NCI-H187 treated with DMSO at 0.1 percent for 48 hours (cell line): ENCODE data around the gene SMIM12.

Source experiments
- DNase-seq: peaks from one replicate; lab custom pipeline; 2025; lab: John Stamatoyannopoulos, UW

The SMIM12 gene, protein sequence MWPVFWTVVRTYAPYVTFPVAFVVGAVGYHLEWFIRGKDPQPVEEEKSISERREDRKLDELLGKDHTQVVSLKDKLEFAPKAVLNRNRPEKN

DNA sequence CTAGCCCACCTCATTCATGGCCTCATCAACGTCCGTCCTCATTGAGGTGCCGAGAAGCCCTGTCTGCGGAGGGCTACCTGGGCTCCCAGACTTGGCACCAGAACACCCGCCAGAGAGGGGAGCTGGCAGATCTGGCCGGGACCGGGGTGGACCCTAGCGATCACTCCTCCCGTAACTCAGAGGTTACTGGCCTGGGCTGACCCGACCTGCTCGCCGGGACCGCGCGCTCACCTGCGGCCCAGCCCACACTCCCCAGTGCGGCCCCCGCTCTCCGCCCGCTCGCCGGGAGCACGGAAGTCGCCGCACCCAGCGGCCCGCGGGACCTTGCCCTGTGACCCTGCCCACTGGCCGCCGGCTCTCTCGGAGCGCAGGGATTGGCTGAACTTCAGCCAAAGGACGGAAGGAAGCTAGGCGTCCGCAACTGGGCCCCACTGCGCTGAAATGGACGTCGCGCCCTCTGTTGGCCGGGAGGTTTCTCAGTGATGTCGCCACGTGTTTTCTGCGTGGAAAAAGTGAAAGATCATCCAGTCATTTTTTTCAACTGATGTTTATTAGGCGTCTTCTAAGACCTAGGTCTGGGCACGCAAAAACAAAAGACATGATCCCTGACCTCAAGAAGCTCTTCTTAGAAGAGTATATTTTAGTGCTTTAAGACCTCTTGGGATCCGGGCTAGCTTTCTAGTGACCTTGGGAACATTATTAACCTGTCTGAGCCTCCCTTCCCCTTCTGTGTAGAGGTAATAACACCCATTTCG, at the start of gene SMIM12:
Gene SMIM12 (minus strand): TSS at position 304 of the 755 bp plus-strand sequence. CDS start 3,772 bp downstream, outside the sequence.
- DNase-seq: peak; percentile 39

DNA sequence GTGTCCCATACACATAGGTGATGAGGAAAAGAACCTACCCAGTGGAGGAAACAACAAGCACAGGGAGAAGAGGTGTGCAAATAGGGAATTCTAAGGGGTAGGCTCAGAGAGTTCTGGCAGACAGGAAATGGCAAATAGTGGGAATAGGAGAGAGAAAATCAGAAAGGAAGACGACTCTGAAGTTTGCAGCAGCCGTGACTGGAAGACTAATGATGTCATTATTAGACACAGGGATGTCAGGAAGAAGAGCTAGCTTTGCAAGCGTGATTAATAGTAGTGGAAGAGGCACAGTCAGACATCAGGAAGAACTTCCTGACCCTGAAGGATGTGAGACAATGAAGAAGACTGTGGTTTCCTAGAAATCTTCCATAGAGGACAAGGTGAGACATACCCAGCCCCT, 48.8 kb upstream of the SMIM12 start:
- DNase-seq: no peak

DNA sequence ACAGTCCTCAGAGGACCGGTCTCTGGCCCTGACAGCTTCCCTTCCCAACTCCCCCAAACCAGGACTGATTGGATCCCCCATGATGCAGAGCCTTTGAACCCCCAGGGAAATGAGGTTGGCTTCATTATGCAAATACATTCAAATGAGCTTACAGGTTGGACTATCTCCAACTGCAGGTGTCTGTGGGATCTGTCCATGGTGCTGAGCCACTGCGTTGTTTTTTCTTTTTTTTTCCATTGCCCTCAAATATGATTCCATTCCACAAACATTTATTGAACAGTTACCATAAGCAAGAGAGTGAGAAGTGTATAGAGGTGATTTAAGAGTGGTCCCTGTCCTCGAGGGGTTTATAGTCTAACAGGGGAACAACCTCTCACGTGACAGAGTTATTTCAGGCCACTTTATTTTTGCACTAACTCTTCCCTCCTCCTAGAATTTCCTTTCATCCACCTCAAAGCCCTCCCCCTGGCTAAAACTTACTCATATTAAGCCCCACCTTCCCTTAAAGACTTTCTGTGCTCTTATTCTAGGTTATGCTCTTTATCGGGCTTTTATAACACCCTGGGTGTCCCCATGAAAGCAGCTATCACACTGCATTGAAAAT, 48.0 kb upstream of the SMIM12 start:
- DNase-seq: no peak

DNA sequence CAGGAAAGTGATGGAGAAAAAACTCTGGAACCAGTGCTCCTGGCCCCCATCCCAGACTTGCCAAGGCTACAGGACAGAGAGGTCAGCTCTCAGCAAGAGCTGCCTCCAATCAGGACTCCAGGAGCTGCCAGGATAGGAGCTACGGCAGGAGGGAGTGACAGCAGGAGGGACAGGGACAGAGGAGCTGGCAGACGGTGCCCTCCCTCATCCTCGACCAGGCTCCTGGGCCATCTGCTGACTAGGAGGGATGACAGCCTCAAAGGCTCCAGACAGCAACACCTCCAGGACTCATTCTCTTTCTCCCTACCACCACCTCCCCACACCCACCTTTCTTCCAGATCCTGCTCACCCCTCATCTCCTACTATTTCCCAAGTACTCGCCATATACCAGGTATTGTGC, 47.2 kb upstream of the SMIM12 start:
- DNase-seq: no peak

DNA sequence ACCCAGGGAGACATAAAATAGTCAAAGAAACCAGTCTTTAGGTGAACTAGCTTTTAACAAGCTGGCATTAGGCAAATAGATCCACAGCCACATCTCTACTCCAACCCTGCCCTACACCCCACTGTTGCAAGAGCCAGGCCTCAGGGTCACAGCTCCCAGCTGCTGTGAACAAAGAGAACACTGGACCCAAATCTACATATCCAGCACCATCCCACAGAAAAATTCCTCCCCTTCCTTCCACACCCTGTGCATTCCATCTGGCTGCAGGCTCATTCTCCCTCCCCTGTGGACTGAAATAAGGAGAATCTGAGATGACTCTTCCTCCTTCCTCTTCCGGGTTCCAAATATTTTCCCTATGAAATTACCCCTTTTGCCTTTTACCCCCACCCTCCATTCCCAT, 46.7 kb upstream of the SMIM12 start:
- no peak for DNase-seq

DNA sequence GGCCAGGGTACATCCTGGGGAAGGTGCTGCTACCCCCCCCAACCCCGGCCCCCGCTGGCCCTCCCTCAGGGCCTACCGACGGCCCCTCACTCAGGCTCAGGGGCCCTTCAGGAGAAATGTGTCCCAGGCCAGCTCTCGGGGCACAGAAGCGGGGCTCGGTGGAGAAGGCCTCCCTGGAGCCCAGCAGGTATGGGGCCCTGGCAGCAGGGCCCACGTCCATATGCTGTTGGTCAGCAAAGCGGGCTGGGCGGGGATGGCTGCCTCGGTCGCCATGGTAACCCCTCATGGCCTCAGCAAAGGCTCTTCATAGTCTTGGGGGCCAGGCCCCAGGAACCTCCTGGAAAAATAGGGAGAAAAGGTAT, 45.5 kb upstream of the SMIM12 start:
- no peak for DNase-seq

DNA sequence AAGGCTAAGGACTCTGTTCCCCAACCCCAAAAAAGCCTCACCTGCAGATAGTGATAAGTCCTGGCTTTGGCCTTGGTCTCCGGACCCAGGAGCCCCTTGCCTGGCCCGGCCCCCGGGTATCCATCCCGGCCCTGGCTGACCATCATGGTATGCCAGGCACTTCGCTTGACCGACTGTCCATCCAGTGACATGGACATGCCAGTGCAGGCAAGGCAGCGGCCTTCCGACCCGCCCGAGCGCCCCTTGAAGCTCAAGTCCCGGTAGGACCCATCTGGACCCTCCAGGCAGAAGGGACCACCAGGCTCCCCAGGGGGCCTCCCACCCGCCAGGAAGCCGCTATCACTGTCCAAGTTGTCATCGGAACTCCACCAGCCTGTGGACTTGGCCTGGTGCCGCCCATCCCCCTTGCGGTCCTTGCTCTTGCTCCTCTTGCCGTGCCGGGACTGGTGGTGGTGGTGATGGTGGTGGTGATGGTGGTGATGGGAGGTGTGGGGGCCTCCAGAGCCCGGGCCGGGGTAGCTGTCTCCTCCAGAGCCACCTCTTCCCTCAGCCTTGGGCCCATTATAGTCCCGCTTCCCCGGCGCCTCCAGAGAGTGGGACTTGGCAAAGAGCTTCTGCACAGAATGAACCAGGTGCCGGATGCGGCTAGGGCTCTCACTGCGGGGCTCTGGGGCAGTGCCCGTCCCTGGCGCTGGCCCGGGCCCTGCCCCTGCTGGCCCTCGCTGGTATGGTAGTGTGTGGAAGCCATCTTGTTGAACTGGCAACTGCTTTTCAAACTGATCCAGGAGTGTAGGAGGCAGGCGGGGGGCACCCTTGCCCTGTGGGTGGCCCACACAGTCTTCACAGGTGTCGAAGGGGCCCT, 44.9 kb upstream of the SMIM12 start:
- no peak for DNase-seq

DNA sequence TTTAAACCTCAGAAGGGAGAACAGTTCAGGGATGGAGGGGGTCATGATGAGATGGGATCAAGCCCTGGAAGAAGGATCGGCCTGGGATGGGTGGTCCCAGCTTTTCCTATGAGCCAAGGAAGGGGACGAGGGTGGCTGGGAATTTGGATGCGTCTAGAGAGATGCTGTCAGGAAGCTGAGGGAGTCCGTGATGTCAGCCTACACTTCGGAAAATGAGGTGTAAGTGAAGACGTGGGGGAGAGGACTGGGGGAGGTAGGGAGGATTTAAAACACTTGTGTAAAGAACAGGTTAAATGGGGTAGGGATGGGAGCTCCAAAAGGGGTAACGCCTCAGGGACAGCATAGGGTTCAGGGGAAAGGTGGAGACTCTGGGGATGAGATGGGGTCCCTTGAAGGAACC, 42.4 kb upstream of the SMIM12 start:
- no peak for DNase-seq

DNA sequence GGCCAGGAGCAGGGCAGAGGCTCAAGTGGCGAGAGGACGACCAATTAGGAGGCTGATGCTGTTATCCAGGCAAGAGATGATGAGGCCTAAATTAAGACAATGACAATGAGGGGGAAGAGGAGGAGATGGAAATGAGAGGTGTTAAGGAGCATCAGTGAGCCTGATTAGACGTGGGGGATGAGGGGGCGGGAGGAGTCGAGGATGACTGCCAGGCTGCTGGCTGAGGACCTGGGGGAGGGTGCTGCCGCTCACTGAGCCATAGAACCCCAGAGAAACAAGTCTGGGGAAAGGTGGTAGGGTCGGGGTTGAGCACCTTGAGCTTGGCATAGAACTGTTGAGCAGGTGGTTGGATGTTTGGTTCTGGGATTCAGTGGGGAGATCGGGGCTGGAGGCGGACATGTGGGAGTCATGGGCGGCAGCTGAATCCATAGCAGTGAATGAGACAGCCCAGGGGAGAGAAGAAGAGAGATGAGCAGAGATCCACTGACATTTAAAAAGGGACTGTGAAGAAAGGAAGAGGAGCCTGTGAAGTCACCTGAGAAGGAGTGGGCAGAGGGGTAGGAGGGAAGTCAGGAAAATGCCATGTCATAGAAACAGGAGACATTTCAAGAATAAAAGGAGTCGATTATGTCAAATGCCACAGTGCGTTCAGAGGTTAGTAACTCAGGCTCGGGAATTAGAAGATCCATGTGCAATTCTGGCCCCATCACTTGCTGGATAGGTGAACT, 41.4 kb upstream of the SMIM12 start:
- DNase-seq: no peak

DNA sequence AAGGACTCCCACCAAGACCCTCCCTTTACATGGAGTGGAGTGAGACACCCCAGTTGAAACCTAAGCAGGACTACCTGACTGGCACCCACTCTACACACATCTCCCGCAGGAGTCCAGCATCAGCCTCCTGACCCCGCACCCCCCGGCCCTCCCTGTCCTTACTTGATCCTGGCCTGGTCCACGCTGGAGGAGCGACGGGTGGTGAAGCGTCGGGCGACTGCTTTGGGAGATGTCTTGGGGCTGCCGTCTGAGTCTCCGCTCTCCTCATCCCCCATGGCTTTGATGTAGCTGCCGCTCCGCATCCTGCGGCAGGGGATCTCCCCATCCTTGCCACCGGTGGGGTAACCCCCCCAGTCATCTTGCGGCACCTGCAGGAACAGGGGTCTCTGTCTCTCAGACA, 40.4 kb upstream of the SMIM12 start:
- DNase-seq: no peak

DNA sequence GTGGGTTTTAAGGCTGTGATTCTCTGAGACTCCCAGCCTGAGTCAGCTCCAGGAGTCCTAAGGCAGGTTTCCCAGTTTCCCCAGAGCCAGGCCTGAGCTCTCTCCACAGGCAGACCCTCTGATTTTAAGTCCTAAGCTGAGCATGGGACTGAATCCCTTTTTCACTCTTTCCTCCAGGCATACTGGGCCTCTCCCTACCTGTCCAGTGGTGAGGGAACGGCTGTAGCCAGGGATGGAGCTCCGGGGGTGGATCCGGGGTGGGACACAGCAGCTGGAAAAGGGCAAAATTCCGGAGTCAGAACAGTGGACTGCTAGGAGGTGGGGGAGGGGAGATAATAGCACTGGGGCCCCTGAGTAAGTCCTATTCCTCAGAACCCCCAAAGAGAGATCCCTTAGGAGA, 39.9 kb upstream of the SMIM12 start:
- no peak for DNase-seq

DNA sequence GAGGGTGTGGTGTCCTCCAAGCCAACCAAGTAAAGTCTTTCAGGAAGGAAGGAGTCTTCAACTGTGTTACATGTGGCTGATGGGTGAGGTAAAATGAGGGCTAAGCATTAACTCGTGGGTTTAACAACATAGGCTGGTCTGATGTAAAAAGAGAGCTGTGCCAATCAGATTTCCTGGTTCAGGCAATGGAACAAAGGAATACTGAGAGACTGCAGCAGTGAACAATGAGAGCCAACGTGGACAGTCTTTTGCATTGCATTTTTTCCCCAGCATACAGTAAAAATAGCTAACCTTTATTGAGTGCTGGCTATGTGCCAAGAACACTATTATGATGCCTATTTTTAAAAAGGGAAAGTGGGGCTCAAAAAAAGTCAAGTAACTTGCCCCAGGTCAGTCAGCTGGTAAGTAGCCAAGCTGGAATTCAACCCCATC, 38.8 kb upstream of the SMIM12 start:
- no peak for DNase-seq

DNA sequence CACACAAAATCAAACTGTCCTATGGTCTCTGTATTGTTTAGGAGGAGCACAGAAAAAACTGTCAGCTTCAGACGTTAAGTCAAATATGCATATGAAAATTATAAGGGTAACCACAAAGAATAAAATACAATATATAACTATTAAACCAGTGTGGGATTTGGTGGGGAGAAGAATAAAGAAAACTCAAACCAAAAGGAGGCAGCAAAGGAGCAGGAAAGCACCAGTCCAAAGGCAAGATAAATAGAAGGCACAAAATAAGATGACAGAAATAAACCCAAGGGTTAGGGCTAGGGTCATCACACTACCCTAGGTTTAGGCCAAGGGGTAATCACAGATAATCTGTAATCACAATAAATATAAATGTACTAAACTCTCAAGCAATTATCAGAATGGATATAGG, 37.1 kb upstream of the SMIM12 start:
- DNase-seq: no peak

DNA sequence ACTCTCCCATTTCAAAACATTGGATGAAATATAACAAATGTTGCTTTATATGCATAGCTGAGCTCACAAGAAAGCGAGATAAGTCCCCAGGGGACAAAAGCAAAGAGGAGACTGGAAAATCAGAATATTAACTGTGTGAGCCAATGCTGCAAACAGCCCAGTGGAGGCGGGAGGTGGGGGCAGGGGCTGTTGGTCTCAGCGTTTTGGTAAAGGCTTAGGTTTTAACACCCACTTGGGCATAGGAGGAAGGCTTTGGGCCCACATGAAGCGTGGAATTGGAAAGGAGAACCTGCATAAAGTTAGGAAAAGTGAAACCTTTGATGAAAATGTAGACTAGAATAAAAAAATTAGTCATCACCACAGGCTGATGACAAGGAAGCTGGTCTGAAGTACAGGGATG, 30.2 kb upstream of the SMIM12 start:
- no peak for DNase-seq

DNA sequence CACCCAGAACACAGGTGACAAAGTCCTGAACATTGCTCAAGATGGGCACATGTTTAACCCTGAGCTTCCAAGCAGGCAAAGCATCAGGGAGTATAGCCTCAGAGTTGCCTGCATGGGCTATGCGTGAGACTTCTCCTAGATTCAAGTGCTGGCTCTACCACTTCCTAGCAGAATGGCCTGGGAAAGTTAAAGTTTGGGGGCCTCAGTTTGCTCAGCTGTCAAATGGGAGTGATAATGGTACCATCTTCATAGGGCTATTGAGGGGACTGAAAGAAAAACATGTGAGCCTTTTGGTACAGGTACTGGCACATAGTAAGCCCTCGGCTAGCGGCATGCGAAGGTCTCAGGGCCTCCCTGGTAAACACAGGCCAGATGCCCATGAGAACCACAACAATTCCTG, 28.0 kb upstream of the SMIM12 start:
- no peak for DNase-seq

DNA sequence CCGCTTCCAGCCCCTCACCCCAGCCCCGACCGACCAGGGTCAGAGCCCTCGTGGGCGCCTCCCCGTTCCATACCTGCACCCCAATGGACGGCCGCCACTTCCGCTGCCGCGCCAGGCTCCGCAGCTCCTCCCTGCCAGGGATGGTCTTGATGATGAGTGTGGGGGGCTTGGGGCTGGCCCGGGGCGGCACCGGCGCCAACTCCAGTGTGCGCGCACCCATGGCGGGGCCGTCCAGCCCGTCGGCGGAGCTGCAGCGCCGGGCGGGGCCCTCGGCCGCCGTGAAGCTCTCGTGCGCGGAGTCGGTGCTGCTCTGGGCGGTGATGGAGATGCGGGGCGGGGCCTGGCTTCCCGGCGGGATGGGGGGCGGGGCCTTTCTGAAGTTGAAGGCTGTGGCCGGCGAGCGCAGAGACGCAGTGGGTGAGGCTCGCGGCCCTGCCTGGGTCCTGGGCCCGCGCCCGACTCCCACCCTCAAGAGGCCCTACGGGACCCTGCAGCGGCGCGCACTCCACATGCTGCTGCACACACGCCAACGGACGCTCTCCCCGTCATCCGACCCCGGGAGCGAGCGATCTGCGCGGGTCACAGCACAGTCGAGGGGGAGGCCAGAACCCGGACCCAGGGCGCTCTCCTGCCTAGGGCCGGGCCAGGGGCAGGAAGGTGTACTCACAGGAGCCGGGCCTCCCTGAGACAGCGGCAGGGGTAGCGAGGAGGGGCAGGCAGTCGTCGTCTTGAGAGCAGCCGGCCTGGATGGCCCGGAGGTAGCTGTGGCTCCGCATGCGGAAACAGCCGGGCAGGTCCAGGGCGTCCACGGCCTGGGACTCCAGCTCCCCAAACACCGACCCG, 26.1 kb upstream of the SMIM12 start:
- no peak for DNase-seq

DNA sequence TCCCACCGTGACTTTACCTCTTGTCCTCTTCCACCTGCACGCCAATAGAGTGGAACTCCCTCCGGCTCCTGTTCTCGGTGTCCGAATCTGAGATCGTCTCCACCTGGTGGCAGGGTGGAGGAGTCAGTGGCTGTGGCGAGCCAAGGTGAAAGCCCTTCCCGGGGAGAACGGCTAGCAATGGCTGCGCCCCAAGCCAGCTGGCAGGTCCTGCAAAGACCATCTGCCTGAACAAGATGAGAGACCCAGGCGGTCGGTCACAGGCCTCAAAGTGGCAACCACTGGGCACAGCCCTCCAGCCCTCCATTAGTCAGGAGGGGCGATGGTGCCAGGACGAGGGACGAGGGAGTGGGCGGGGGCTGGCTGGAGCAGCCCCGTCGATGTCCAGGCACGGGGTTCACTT, 25.4 kb upstream of the SMIM12 start:
- no peak for DNase-seq

DNA sequence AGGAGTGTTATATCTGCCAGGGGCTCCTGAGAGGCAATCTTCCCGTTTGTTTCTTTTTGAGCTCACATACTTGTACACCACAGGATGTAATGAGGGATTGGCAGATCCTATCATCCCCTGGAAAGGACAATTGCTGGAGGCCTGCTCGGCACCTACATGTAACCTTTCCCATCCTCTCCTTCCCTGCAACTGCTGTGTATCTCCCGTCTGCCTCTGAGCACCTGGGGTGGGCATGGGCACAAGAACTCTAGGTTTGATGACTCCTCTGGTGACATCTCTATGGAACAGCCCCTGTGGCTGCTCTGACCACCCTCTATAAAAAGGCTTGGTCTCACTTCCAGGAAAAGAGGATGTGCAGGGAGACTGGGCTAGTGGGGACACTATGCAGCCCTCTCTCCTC, 25.0 kb upstream of the SMIM12 start:
- no peak for DNase-seq

DNA sequence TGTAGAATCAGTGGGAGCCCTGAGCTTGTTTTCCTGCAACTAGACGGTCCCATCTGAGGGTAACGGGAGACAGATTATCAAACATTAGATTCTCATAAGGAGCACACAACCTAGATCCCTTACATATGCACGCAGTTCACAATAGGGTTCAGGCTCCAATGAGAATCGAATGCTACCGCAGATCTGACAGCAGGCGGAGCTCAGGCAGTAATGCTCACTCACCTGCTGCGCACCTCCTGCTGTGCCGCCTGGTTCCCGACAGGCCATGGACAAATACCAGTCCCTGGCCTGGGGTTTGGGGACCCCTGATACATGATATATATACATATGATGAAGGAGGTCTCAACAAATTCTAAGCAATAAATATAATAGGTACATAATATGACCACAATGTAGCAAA, 19.7 kb upstream of the SMIM12 start:
- no peak for DNase-seq

DNA sequence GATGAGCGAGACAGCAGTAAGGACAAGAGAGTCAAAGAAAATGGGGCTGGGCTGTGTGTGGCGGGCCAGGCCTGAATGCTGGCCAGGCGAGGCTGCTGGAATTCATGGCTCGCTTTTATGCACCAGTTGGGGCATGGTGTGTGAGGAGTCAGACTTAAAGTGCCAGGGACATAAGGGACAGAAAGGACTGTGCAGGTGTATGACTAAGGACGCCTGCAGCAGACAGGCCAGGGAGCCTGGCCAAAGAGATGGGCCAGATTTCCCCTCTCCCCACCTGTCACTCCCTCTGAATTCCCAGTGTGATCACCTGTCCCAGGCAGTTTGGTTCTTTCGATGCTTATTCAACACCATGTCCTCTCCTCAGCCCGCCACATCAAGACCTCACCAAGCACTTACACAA, 16.9 kb upstream of the SMIM12 start:
- no peak for DNase-seq

DNA sequence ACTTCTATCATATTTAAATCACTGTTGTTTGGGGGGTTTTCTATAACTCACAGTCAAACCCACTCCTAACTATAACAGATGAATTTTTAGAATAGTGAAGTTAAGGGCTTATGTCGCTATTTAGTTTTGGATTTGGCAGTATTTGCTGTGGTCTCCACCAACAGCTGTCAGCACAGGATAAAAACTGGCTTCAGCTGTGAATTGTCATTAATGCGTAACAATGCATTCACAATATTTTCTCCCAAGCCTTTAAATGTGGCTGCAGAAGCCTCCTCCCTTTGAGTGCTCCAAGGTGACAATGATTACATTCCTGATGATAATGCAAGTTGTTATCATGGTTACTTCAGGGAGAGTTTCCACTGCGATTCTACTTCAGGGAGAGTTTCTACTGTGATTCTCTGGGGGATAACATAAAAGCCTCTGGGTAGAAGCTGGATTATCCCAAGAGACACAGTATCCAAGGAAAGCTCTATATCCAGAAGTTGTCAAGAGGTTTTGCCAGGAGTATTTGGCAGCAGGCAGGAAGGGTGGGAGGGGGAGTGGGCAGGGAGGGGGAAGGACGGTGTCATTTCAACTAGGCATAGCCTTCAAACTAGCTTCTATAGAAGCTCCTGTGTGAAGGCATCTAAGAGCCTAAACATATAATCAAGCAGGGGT, 14.9 kb upstream of the SMIM12 start:
- no peak for DNase-seq
